ENCODE results near the gene C16orf92.

The C16orf92 gene

GRCh38 chr16:30002614-30003346, 20.2 kb upstream of the C16orf92 start:
- TF ChIP-seq CTCF (conservative IDR thresholded peaks at IDR 0.05; ENCODE audit: low read depth, low read length) = no peak
- no peak overlapping the region for H3K4me3 ChIP-seq (ENCODE audit: low read length)
- DNase-seq (ENCODE audit: low read depth) = no peak

- H3K4me3 ChIP-seq (ENCODE audit: low read length) = no peak overlapping the region
- no peak for DNase-seq (ENCODE audit: low read depth)
- no peak for TF ChIP-seq CTCF (conservative IDR thresholded peaks at IDR 0.05; ENCODE audit: low read depth, low read length)
These were observed 19.2 kb upstream of the C16orf92 start for GRCh38 chr16:30003670-30004423.

- TF ChIP-seq CTCF (conservative IDR thresholded peaks at IDR 0.05; ENCODE audit: low read depth, low read length) = no peak
- no peak overlapping the region for H3K4me3 ChIP-seq (ENCODE audit: low read length)
- DNase-seq (ENCODE audit: low read depth) = no peak
These were observed 18.6 kb upstream of the C16orf92 start for GRCh38 chr16:30004424-30004776.

- H3K4me3 ChIP-seq (ENCODE audit: low read length) = no peak overlapping the region
- no peak for TF ChIP-seq CTCF (conservative IDR thresholded peaks at IDR 0.05; ENCODE audit: low read depth, low read length)
- DNase-seq (ENCODE audit: low read depth) = no peak
These were observed 18.2 kb upstream of the C16orf92 start for GRCh38 chr16:30004811-30005242.

GRCh38 chr16:30005341-30006094, 17.5 kb upstream of the C16orf92 start:
- H3K4me3 ChIP-seq (ENCODE audit: low read length) = no peak overlapping the region
- peak; percentile 86 for TF ChIP-seq CTCF (conservative IDR thresholded peaks at IDR 0.05; ENCODE audit: low read depth, low read length)
- DNase-seq (ENCODE audit: low read depth) = no peak

- no peak for DNase-seq (ENCODE audit: low read depth)
- no peak for TF ChIP-seq CTCF (conservative IDR thresholded peaks at IDR 0.05; ENCODE audit: low read depth, low read length)
- H3K4me3 ChIP-seq (ENCODE audit: low read length) = no peak overlapping the region
These were observed 16.9 kb upstream of the C16orf92 start for GRCh38 chr16:30006095-30006473.
